Adipose tissue (tissue), 3 donors: ENCODE data around the gene LKAAEAR1. TPM values are rescaled to one million over a fixed set of nuclear protein-coding genes. Genes with fewer than 3 reads are reported as not detected.
"Not testable (repeated sequence)": the region's sequence is repeated elsewhere in the genome, so short reads cannot be mapped to it uniquely, and the experiment has no call there.

Experiments
- H3K27ac ChIP-seq: one replicate; pipeline ENCODE4 v1.5.1; 2013; ENCODE audit warnings: low read depth, low read length
- WGBS, 3 donors: extraction: QIAGEN DNeasy Blood & Tissue Kit; methylation state at CpG; one replicate each; pipeline ENCODE4 v1.1.7; 2013; 5-methylcytosine and 5-hydroxymethylcytosine counted together
- polyA plus RNA-seq, 3 donors: library from polyadenylated mRNA; stranded (reverse); fragments of 200-250 nt; gene quantifications; one replicate each; pipeline ENCODE4 v1.2.3, GENCODE V29; 2013
- donor health status: healthy with polysubstance abuse.
- donor health status: Bipolar disorder and iron deficiency.
- donor health status: healthy.

LKAAEAR1 gene
- polyA plus RNA-seq = under 1 TPM in 2 of 3 donors, not detected in 1; 0.27 to 0.64 TPM

- no peak within 1 kb of the TSS for H3K27ac ChIP-seq
- whole genome bisulfite sequencing, 3 donors = 2 to 4% (median 3%) methylated on average over 50 to 86 of the region's 86 CpGs
These were observed at the start of gene LKAAEAR1 for GRCh38 chr20:64083804-64084684. TSS of gene LKAAEAR1 (minus strand) at chr20:64084398. CDS start at chr20:64084219, 179 bp downstream.

GRCh38 chr20:64131406-64131805 lies 47.2 kb upstream of the LKAAEAR1 start:
- 47 to 87% (median 84%) methylated on average over 4 of the region's 4 CpGs for WGBS, 3 donors

GRCh38 chr20:64130876-64131275 lies 46.7 kb upstream of the LKAAEAR1 start:
- no peak overlapping the region for H3K27ac ChIP-seq
- WGBS, 3 donors = 78 to 89% (median 83%) methylated on average over 10 of the region's 10 CpGs

More at GRCh38 chr20:64131406-64131805, 47.2 kb upstream of the LKAAEAR1 start:
- no peak overlapping the region for H3K27ac ChIP-seq

DNA sequence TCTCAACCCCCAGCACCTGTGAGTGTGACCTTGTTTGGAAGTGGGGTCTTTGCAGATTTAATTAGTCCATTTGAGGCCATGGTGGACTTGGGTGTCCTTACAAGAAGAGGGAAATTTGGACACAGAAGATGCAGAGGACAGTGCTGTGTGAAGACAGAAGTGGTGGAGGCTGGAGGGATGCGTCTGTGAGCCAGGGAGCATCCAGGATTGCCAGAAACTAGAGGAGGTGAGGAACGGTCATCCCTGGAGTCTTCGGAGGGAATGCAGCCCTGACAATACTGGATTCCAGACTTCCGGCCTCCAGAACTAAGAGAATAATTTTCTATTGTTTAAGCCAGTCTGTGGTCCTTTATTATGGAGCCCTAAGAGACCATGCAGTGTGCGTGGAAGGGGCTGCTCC lies 46.1 kb upstream of the LKAAEAR1 start:
- WGBS, 3 donors = 46 to 69% (median 49%) methylated on average over 5 of the region's 5 CpGs
- H3K27ac ChIP-seq = no peak overlapping the region

GRCh38 chr20:64129146-64129782 lies 45.1 kb upstream of the LKAAEAR1 start:
- whole genome bisulfite sequencing, 3 donors = 79 to 85% (median 82%) methylated on average over 11 of the region's 11 CpGs
- no peak overlapping the region for H3K27ac ChIP-seq

GRCh38 chr20:64123517-64123916 lies 39.3 kb upstream of the LKAAEAR1 start:
- H3K27ac ChIP-seq = not testable (repeated sequence)
- 79 to 90% (median 83%) methylated on average over 11 of the region's 11 CpGs for WGBS, 3 donors

DNA sequence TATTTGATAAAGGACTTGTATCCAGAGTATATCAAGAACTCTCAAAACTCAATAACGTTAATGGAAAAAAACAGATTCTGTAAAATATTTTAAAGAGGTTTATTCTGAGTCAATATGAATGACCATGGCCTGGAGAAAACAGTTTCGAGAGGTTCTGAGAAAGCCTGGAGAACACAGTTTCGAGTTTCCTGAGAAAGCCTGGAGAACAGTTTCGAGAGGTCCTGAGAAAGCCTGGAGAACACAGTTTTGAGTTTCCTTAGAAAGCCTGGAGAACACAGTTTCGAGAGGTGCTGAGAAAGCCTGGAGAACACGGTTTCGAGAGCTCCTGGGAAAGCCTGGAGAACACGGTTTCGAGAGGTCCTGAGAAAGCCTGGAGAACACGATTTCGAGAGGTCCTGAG lies 38.7 kb upstream of the LKAAEAR1 start:
- WGBS, 3 donors = 79 to 87% (median 84%) methylated on average over 11 of the region's 11 CpGs
- not testable (repeated sequence) for H3K27ac ChIP-seq

DNA sequence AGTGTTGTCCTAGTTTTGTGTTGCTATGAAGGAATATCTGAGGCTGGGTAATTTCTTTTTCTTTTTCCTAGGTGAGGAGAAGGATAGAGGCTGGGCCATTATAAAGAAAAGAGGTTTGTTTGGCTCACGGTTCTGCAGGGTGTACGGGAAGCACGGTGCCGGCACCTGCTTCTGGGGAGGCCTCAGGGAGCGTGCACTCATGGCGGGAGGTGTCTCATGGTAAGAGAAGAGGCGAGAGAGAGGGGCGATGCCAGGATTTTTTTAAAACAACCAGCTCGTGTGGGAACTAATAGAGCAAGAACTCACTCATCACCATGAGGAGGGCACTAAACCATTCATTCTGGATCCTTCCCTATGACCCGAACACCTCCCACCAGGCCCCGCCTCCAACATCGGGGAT lies 37.4 kb upstream of the LKAAEAR1 start:
- H3K27ac ChIP-seq = no peak overlapping the region
- 80 to 84% (median 82%) methylated on average over 12 of the region's 12 CpGs for WGBS, 3 donors

DNA sequence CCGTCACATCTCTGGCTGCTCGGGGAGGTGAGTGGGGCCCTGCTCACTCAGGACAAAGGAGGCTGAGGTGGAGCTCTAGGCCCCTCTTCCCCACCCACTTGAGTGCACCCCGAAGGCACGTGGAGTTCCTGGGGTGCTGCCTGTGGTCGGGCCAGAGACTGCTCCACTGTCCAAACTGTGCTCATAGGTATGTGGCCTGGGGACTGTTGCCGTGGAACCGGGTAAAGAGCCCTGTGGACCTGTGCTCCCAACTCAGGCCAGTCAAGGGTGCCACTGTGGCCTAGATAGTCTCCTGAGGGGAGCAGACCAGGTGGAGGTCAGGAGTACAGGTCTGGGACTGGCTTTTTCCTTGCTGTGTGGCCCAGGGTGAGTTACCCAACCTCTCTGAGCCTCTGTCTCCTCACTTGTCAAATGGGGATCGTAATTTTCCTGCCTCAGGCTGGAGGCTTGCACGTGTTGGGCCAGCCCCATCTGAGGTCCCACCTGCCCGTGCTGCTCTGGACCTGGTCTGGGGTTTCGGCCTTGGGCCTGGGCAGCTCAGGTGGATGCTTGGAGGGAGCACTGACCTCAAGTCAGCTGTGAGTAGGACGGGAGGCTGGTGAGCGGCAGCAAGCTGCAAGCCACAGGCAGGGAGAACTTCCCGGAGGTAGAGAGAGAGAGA lies 35.6 kb upstream of the LKAAEAR1 start:
- WGBS, 3 donors = 57 to 61% (median 59%) methylated on average over 13 to 14 of the region's 14 CpGs
- H3K27ac ChIP-seq = no peak overlapping the region

- no peak overlapping the region for H3K27ac ChIP-seq
- WGBS, 3 donors = 78 to 88% (median 79%) methylated on average over 8 of the region's 8 CpGs
These were observed 35.1 kb upstream of the LKAAEAR1 start for GRCh38 chr20:64119301-64119680.

- 67 to 96% (median 68%) methylated on average over 4 to 6 of the region's 6 CpGs for WGBS, 3 donors
- not testable (repeated sequence) for H3K27ac ChIP-seq
These were observed 33.2 kb upstream of the LKAAEAR1 start for GRCh38 chr20:64117432-64117777.

DNA sequence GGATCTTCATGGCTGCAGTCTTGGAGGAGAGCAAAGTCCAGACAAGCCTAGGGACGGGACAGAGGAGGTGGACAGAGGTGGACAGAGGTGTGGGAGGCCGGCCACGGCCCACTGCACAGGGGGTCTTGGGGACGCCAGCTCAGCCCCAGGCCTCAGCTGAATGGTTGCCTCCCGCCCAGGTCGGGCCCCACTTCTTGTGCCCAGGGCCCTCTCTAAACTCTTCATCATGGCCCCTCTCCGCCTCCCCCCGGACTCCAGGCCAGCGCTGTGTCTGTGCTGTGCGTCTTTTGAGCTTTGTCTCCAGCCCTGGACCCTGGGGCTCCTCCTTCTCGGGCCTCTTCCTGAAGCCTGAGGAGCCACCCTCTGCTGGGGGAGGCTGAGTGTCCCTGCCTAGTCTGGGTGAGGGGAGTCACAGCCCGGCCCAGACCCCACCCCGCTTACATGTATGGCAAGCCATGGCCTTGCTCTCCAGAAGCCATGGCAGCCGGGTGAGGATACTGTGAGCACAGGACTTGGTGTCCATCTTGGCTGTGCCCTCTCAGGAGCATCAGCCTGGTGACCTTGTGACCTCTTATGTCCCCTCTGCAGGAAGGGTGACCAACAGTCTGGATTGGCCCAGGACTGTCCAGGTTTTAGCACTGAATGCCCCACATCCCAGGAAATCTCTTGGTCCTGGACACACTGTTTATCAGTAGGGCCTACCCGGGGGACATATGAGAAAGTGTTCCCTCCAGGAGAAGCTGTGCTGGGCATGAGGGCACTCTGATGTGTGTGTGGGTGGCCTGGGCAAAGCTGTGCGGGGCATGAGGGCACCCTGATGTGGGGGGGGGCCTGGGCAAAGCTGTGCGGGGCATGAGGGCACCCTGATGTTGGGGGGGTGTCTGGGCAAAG lies 32.6 kb upstream of the LKAAEAR1 start:
- WGBS, 3 donors = 75 to 88% (median 88%) methylated on average over 15 to 17 of the region's 17 CpGs
- no peak overlapping the region for H3K27ac ChIP-seq

DNA sequence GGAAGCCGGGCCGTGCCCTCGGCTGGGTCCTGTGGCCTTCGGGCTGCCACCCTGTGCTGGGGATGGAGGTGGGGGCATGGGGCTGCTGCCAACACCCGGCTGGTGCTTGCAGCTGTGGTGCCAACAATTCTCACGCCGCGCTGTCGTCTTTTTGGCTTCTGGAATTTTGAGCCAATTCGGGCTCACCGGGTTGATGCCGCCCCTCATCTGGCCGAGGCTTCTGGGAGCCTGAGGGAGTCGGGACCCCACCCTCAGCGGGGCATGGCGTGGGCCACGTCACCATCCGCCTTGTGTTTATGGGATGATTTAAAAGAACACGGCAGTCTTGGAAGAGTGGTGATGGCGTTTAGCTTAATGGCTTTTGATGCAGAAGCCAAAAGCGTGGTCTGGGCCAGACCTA lies 31.8 kb upstream of the LKAAEAR1 start:
- H3K27ac ChIP-seq = no peak overlapping the region
- WGBS, 3 donors = 77 to 86% (median 84%) methylated on average over 21 of the region's 21 CpGs

DNA sequence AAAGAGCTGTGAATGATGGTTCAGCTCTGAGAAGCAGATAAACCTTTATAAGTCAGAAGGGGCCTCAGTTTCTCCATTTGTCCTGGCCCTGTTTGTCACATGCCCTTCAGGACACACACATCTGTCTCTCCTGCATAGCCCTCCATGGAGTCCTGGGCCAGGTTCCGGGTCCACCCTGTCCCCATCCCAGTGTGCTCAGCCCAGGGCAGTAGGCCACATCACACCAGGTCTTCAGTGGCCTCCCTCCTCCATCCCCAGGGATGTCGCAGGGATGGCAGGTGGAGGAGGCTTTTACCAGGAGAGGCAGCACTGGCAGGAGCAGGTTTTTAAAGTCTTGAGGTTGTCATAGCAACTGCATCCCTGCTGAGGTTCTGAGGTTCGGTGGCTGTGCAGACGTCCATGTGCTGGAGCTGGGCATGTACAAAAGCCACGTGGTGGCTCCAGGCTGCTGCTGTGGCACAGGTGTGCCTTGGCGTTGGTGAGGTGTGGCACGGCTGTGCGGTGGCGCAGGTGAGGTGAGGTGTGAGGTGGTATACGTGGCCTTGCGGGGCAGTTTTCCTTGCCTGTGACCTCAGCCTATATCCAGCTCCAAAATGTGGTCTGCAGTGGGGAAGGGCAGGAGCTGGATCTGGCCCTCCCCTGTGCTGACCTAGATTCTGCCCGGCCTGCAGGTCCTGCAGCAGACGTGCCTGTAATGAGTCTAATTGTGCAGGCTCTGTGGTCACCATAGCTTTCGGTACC lies 31.1 kb upstream of the LKAAEAR1 start:
- no peak overlapping the region for H3K27ac ChIP-seq
- 67 to 83% (median 76%) methylated on average over 14 of the region's 14 CpGs for WGBS, 3 donors

DNA sequence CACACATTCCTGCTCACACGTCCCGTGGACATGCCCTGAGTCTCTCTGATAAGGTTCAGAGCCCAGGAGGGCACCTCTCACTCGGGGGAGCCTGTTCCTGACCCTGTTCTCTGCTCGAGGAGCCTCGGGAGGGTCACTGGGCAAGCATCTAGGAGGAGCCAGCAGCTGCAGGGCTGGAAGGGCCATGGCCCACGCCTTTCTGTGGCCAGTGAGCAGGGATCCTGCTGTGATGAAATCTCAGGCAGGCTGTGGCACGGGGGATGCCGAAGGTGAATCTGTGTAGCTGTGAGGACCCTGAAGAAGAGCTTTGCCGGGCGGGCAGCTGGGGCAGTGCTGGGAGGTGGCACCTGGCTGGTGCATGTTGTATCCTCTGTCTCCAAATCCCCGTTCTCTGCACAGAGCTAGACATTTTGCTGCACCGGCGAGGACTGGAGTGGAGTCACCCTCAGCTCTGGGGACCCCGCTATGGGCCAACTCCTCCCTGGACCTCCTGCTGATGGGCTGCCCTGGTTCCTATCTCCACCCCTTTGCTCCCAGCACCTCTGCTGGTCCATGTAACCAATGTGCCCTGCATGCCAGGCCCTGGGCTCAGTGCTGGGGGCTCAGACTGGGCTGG lies 30.3 kb upstream of the LKAAEAR1 start:
- H3K27ac ChIP-seq = no peak overlapping the region
- WGBS, 3 donors = 74 to 82% (median 78%) methylated on average over 14 of the region's 14 CpGs

DNA sequence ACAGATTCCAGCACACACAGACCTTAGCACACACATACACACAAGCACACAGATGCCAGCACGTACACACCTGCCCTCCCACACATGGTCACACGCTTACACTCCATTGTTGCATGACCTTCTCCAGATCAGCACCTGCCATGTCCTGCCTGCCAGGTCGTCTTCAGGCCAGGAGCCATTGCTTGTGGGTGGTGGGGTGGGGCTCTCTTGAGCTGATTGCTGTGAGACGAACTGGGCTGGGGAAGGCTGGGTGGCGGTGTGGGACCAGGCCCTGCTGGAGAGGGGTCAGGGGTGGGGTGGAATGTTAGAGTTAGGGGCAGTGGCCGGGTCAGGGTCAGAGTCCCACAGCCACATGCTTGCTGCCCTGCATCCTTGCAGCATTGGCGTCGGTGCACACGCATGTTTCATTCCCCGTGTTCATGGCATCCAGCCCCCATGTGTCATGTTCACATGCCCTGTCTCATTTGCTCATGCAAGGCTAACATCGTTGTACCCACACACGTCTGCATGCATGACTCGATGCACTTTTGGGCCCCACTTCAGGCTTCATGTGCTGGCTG lies 29.7 kb upstream of the LKAAEAR1 start:
- no peak overlapping the region for H3K27ac ChIP-seq
- 74 to 83% (median 80%) methylated on average over 13 of the region's 13 CpGs for WGBS, 3 donors

GRCh38 chr20:64113444-64113775 lies 29.2 kb upstream of the LKAAEAR1 start:
- H3K27ac ChIP-seq = no peak overlapping the region
- 47 to 75% (median 66%) methylated on average over 6 of the region's 6 CpGs for WGBS, 3 donors
